ENCODE data around the gene ACSM2A. TPM values are rescaled to one million over a fixed set of nuclear protein-coding genes. Genes with fewer than 3 reads are reported as not detected.
"Not testable (repeated sequence)": the region's sequence is repeated elsewhere in the genome, so short reads cannot be mapped to it uniquely, and the experiment has no call there.

The ACSM2A gene
- polyA plus RNA-seq (2013, experiment 1 of 2) = not detected
- not detected for polyA plus RNA-seq (2013, experiment 2 of 2)

DNA sequence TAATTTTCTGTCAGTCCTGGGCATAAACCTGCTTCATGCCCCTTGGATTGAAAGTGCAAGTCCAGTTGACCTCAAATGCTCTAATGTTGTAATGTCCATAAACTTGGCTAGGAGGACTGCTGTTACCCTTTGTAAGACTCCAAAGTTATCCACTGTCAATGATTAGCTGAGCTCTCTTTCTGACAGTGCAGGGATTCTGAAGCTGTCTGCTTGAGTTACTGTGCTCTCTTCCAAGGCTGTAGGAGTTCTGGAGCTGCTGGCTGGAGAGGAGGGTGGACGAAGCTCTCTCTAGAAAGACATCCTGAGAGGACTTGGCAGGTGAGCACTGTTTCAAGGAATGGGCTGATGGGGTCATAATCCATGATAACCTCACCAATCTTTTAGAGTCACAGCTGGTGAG is at the start of gene ACSM2A:
Gene ACSM2A (plus strand): TSS at position 158 of the 400 bp plus-strand sequence. CDS start 8,594 bp downstream, outside the sequence.
- H3K4me1 ChIP-seq (ENCODE audit: control insufficient read depth, low read depth, low read length); H3K79me2 ChIP-seq (ENCODE audit: control insufficient read depth, insufficient read depth, low read length); H2BK120ac ChIP-seq (ENCODE audit: low read depth, low read length); DNase-seq; H3K36me3 ChIP-seq (ENCODE audit: control insufficient read depth, insufficient read depth, low read length); H3K79me1 ChIP-seq (ENCODE audit: low read length); H3K4me2 ChIP-seq (ENCODE audit: low read length); H2BK15ac ChIP-seq (replicated peaks; ENCODE audit: low read depth); H3K23ac ChIP-seq (ENCODE audit: low read length); H3K27me3 ChIP-seq (ENCODE audit: insufficient read depth, low read length, poor library complexity); H4K5ac ChIP-seq (ENCODE audit: low read length); H4K8ac ChIP-seq (ENCODE audit: low read depth, low read length); H3K4me3 ChIP-seq (ENCODE audit: low read length); H3K18ac ChIP-seq (ENCODE audit: low read length); H2AK5ac ChIP-seq (ENCODE audit: low read length); H3K9ac ChIP-seq (ENCODE audit: low read length); H3K4ac ChIP-seq (ENCODE audit: low read depth, low read length); H3K27ac ChIP-seq (ENCODE audit: low read depth, low read length); H3K56ac ChIP-seq (ENCODE audit: low read length); H2BK5ac ChIP-seq (ENCODE audit: low read length): not testable (repeated sequence)
- no CpG with 5 or more reads among the region's 1 CpG for WGBS (ENCODE audit: extremely low coverage, insufficient coverage, low lambda C conversion rate)

- no peak overlapping the region for H3K9ac ChIP-seq (ENCODE audit: low read length)
- no peak overlapping the region for H2AK5ac ChIP-seq (ENCODE audit: low read length)
- no peaks in the 10 kb centered on the region for H3K27me3 ChIP-seq (ENCODE audit: insufficient read depth, low read length, poor library complexity)
- no peak overlapping the region for H3K4me3 ChIP-seq (ENCODE audit: low read length)
- no peak overlapping the region for H3K23ac ChIP-seq (ENCODE audit: low read length)
- H3K4me1 ChIP-seq (ENCODE audit: control insufficient read depth, low read depth, low read length) = no peaks in the 10 kb centered on the region
- no peak overlapping the region for H4K5ac ChIP-seq (ENCODE audit: low read length)
- H3K79me2 ChIP-seq (ENCODE audit: control insufficient read depth, insufficient read depth, low read length) = no peaks in the 10 kb centered on the region
- H3K79me1 ChIP-seq (ENCODE audit: low read length) = no peaks in the 10 kb centered on the region
- no CpG with 5 or more reads among the region's 2 CpGs for WGBS (ENCODE audit: extremely low coverage, insufficient coverage, low lambda C conversion rate)
- H2BK15ac ChIP-seq (replicated peaks; ENCODE audit: low read depth) = no peak overlapping the region
- no peak overlapping the region for H3K18ac ChIP-seq (ENCODE audit: low read length)
- no peak overlapping the region for H3K27ac ChIP-seq (ENCODE audit: low read depth, low read length)
- no peak overlapping the region for H3K4me2 ChIP-seq (ENCODE audit: low read length)
- no peak overlapping the region for H2BK5ac ChIP-seq (ENCODE audit: low read length)
- H4K8ac ChIP-seq (ENCODE audit: low read depth, low read length) = no peak overlapping the region
- no peaks in the 10 kb centered on the region for H3K36me3 ChIP-seq (ENCODE audit: control insufficient read depth, insufficient read depth, low read length)
- DNase-seq = no peak
- no peak overlapping the region for H3K4ac ChIP-seq (ENCODE audit: low read depth, low read length)
- H2BK120ac ChIP-seq (ENCODE audit: low read depth, low read length) = no peak overlapping the region
- no peak overlapping the region for H3K56ac ChIP-seq (ENCODE audit: low read length)
These were observed 48.7 kb upstream of the ACSM2A start for GRCh38 chr16:20402651-20403050.

DNA sequence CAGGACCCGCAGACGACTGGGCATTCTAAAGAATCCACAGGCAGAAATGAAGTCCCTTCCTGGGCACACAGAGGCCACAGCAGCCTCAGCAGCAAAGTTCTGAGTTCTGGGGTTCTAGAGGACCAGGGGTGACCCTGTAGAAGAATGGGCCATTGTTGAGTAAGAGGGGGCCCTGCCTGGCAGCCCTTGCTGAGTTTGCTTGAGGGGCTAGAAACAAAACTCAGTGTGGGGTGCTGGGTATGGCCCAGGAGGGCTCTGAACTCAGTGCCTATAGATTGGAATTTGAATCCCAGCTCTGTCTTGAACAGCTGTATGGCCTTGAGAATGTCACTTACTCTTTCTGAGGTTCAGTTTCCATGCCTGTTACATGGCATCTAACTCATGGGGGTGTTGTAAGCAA is 46.7 kb upstream of the ACSM2A start, which contains the start of gene PDILT:
Gene PDILT (minus strand): TSS at position 101 of the 400 bp plus-strand sequence. CDS start 5,437 bp downstream, outside the sequence.
- H3K4me3 ChIP-seq (ENCODE audit: low read length) = no peak within 1 kb of the TSS
- H4K8ac ChIP-seq (ENCODE audit: low read depth, low read length) = no peak within 1 kb of the TSS
- H3K27me3 ChIP-seq (ENCODE audit: insufficient read depth, low read length, poor library complexity) = no peaks in the 10 kb centered on the region
- H3K18ac ChIP-seq (ENCODE audit: low read length) = no peak within 1 kb of the TSS
- no peak within 1 kb of the TSS for H2AK5ac ChIP-seq (ENCODE audit: low read length)
- H2BK15ac ChIP-seq (replicated peaks; ENCODE audit: low read depth) = no peak within 1 kb of the TSS
- DNase-seq = no peak
- H3K36me3 ChIP-seq (ENCODE audit: control insufficient read depth, insufficient read depth, low read length) = no peaks in the 10 kb centered on the region
- H3K27ac ChIP-seq (ENCODE audit: low read depth, low read length) = no peak within 1 kb of the TSS
- H2BK5ac ChIP-seq (ENCODE audit: low read length) = no peak within 1 kb of the TSS
- no peak within 1 kb of the TSS for H3K9ac ChIP-seq (ENCODE audit: low read length)
- H3K23ac ChIP-seq (ENCODE audit: low read length) = no peak within 1 kb of the TSS
- no peak within 1 kb of the TSS for H3K4me2 ChIP-seq (ENCODE audit: low read length)
- WGBS (ENCODE audit: extremely low coverage, insufficient coverage, low lambda C conversion rate) = no CpG with 5 or more reads among the region's 2 CpGs
- H3K79me1 ChIP-seq (ENCODE audit: low read length) = no peaks in the 10 kb centered on the region
- no peak within 1 kb of the TSS for H4K5ac ChIP-seq (ENCODE audit: low read length)
- no peak within 1 kb of the TSS for H3K4ac ChIP-seq (ENCODE audit: low read depth, low read length)
- no peak within 1 kb of the TSS for H3K56ac ChIP-seq (ENCODE audit: low read length)
- peaks cover 3% of the 10 kb centered on the region for H3K4me1 ChIP-seq (ENCODE audit: control insufficient read depth, low read depth, low read length)
- H3K79me2 ChIP-seq (ENCODE audit: control insufficient read depth, insufficient read depth, low read length) = no peaks in the 10 kb centered on the region
- no peak within 1 kb of the TSS for H2BK120ac ChIP-seq (ENCODE audit: low read depth, low read length)

- no peak within 1 kb of the TSS for H3K27ac ChIP-seq (ENCODE audit: low read depth, low read length)
- peak; percentile 49 for DNase-seq
- H3K36me3 ChIP-seq (ENCODE audit: control insufficient read depth, insufficient read depth, low read length) = no peaks in the 10 kb centered on the region
These were observed 41.8 kb upstream of the ACSM2A start, which contains the start of gene ACSM5 for GRCh38 chr16:20409398-20410120. Gene ACSM5, plus strand, starts transcription at chr16:20409534. Its CDS starts 1,951 bp downstream, at chr16:20411485.

GRCh38 chr16:20410121-20410723 is 41.1 kb upstream of the ACSM2A start:
- Histone ChIP-seq H2BK120ac (ENCODE audit: low read depth, low read length) (no peak overlapping the region), H3K27ac (ENCODE audit: low read depth, low read length) (no peak overlapping the region), H2BK5ac (ENCODE audit: low read length) (no peak overlapping the region), H2BK15ac (replicated peaks; ENCODE audit: low read depth) (no peak overlapping the region), H3K4me3 (ENCODE audit: low read length) (no peak overlapping the region), H3K27me3 (ENCODE audit: insufficient read depth, low read length, poor library complexity) (no peaks in the 10 kb centered on the region), H3K23ac (ENCODE audit: low read length) (no peak overlapping the region), H3K79me2 (ENCODE audit: control insufficient read depth, insufficient read depth, low read length) (no peaks in the 10 kb centered on the region), H3K56ac (ENCODE audit: low read length) (no peak overlapping the region), H4K5ac (ENCODE audit: low read length) (no peak overlapping the region), H3K4me2 (ENCODE audit: low read length) (no peak overlapping the region), H4K8ac (ENCODE audit: low read depth, low read length) (no peak overlapping the region), H3K18ac (ENCODE audit: low read length) (no peak overlapping the region), H3K36me3 (ENCODE audit: control insufficient read depth, insufficient read depth, low read length) (no peaks in the 10 kb centered on the region), H3K4ac (ENCODE audit: low read depth, low read length) (no peak overlapping the region), H2AK5ac (ENCODE audit: low read length) (no peak overlapping the region), H3K4me1 (ENCODE audit: control insufficient read depth, low read depth, low read length) (peaks cover 3% of the 10 kb centered on the region), H3K9ac (ENCODE audit: low read length) (no peak overlapping the region), H3K79me1 (ENCODE audit: low read length) (no peaks in the 10 kb centered on the region)
- no CpG with 5 or more reads among the region's 6 CpGs for WGBS (ENCODE audit: extremely low coverage, insufficient coverage, low lambda C conversion rate)
- no peak for DNase-seq

More at GRCh38 chr16:20409398-20410120, 41.8 kb upstream of the ACSM2A start, which contains the start of gene ACSM5:
- H3K4me2 ChIP-seq (ENCODE audit: low read length) = no peak within 1 kb of the TSS
- H3K79me2 ChIP-seq (ENCODE audit: control insufficient read depth, insufficient read depth, low read length) = no peaks in the 10 kb centered on the region
- H2AK5ac ChIP-seq (ENCODE audit: low read length) = no peak within 1 kb of the TSS
- H3K79me1 ChIP-seq (ENCODE audit: low read length) = no peaks in the 10 kb centered on the region
- H4K5ac ChIP-seq (ENCODE audit: low read length) = no peak within 1 kb of the TSS
- H3K23ac ChIP-seq (ENCODE audit: low read length) = no peak within 1 kb of the TSS
- H3K9ac ChIP-seq (ENCODE audit: low read length) = no peak within 1 kb of the TSS
- peak within 1 kb of the TSS; percentile 49 for H3K56ac ChIP-seq (ENCODE audit: low read length)
- no peaks in the 10 kb centered on the region for H3K27me3 ChIP-seq (ENCODE audit: insufficient read depth, low read length, poor library complexity)
- no peak within 1 kb of the TSS for H2BK5ac ChIP-seq (ENCODE audit: low read length)
- WGBS (ENCODE audit: extremely low coverage, insufficient coverage, low lambda C conversion rate) = no CpG with 5 or more reads among the region's 6 CpGs
- H3K18ac ChIP-seq (ENCODE audit: low read length) = peak within 1 kb of the TSS; percentile 64
- H3K4me1 ChIP-seq (ENCODE audit: control insufficient read depth, low read depth, low read length) = peaks cover 3% of the 10 kb centered on the region
- no peak within 1 kb of the TSS for H3K4me3 ChIP-seq (ENCODE audit: low read length)
- H4K8ac ChIP-seq (ENCODE audit: low read depth, low read length) = peak within 1 kb of the TSS; percentile 1
- no peak within 1 kb of the TSS for H2BK120ac ChIP-seq (ENCODE audit: low read depth, low read length)
- no peak within 1 kb of the TSS for H2BK15ac ChIP-seq (replicated peaks; ENCODE audit: low read depth)
- H3K4ac ChIP-seq (ENCODE audit: low read depth, low read length) = no peak within 1 kb of the TSS
